Measurements from ENCODE around the gene PLK5.
"Not testable (repeated sequence)": the region's sequence is repeated elsewhere in the genome, so short reads cannot be mapped to it uniquely, and the experiment has no call there.

The PLK5 gene

GRCh38 chr19:1526979-1527649 is 3.2 kb downstream of the PLK5 start:
- DNase-seq, result no peak

GRCh38 chr19:1527650-1528309 is 3.9 kb downstream of the PLK5 start:
- DNase-seq, result no peak

- DNase-seq, result no peak
Observed at GRCh38 chr19:1528596-1529429, 4.9 kb downstream of the PLK5 start.

GRCh38 chr19:1529430-1529816 is 5.5 kb downstream of the PLK5 start:
- no peak for DNase-seq

GRCh38 chr19:1530856-1531255 is 7.0 kb downstream of the PLK5 start:
- DNase-seq, result not testable (repeated sequence)

- DNase-seq, result no peak
Observed at GRCh38 chr19:1531587-1531986, 7.7 kb downstream of the PLK5 start.

GRCh38 chr19:1532003-1532402 is 8.1 kb downstream of the PLK5 start:
- no peak for DNase-seq

- no peak for DNase-seq
Observed at GRCh38 chr19:1533510-1534150, 9.8 kb downstream of the PLK5 start.

GRCh38 chr19:1534972-1535371 is 11.1 kb downstream of the PLK5 start:
- DNase-seq, result no peak

- DNase-seq, result not testable (repeated sequence)
Observed at GRCh38 chr19:1535699-1536098, 11.8 kb downstream of the PLK5 start.

- DNase-seq, result no peak
Observed at GRCh38 chr19:1538978-1539377, 15.1 kb downstream of the PLK5 start.

GRCh38 chr19:1539749-1540148 is 15.9 kb downstream of the PLK5 start:
- not testable (repeated sequence) for DNase-seq

GRCh38 chr19:1540365-1540925 is 16.6 kb downstream of the PLK5 start:
- no peak for DNase-seq

GRCh38 chr19:1549332-1549945 is 25.6 kb downstream of the PLK5 start:
- DNase-seq, result no peak

GRCh38 chr19:1551068-1552040 is 27.5 kb downstream of the PLK5 start:
- DNase-seq, result no peak

- no peak for DNase-seq
Observed at GRCh38 chr19:1553415-1553814, 29.5 kb downstream of the PLK5 start.

- DNase-seq, result no peak
Observed at GRCh38 chr19:1554968-1555367, 31.1 kb downstream of the PLK5 start.

- no peak for DNase-seq
Observed at GRCh38 chr19:1555487-1556389, 31.9 kb downstream of the PLK5 start.

GRCh38 chr19:1556390-1557070 is 32.7 kb downstream of the PLK5 start:
- no peak for DNase-seq

Measured in T-helper 1 cell (primary cell).